Thyroid gland (tissue), 4 donors: ENCODE measurements around the gene MEAK7.

Experiments
- CTCF ChIP-seq, 6 experiments: fragments of 200-600 bp in 3 of 6; fragments of 450-650 bp in 3 of 6; sonication (generic) in 3 of 6; IDR thresholded peaks; one replicate each; pipeline ENCODE4 v1.5.1; 2016 to 2019; ENCODE audit warnings: antibody characterized with exemption in 6 of 6, mild to moderate bottlenecking in 2 of 6, inconsistent platforms in 1 of 6, moderate library complexity in 1 of 6
- POLR2A ChIP-seq, 2 donors: fragments of 450-650 bp; IDR thresholded peaks; one replicate each; pipeline ENCODE4 v1.6.1; 2017; ENCODE audit warnings: antibody characterized with exemption in 2 of 2, mild to moderate bottlenecking in 2 of 2, moderate library complexity in 1 of 2

- peak in 1 of 6 experiments; percentile 13 for TF ChIP-seq CTCF (IDR thresholded peaks at IDR 0.05)
- TF ChIP-seq POLR2A (IDR thresholded peaks at IDR 0.05): peak in 1 of 2 donors; percentile 82
These were observed at the start of gene MEAK7 for GRCh38 chr16:84504420-84505248.
